HEK293 (cell line): ENCODE measurements around the gene RAB3B.

Experiments
- CTCF ChIA-PET: fragments of 350-600 bp; formaldehyde crosslinking; extraction: SDS; loops from one replicate; lab custom pipeline; 2021; ENCODE audit warnings: antibody characterized with exemption; lab: Yijun Ruan, JAX
- POLR2A ChIA-PET: fragments of 300-600 bp; formaldehyde crosslinking; extraction: SDS; loops from one replicate; lab custom pipeline; 2020; ENCODE audit warnings: antibody characterized with exemption, inconsistent platforms; lab: Yijun Ruan, JAX
- H3K27ac ChIP-seq: fragments of 200-500 bp; sonication (Bioruptor generic); 2 replicates; pipeline ENCODE4 v1.5.1; 2014; ENCODE audit warnings: low read depth, low read length, control low read depth, inconsistent platforms; ENCODE audit errors: extremely low read depth
- H3K36me3 ChIP-seq, 2 experiments: fragments of 200-500 bp in 1 of 2; sonication (Bioruptor generic) in 1 of 2; 1 replicate in 1 of 2; 2 replicates in 1 of 2; pipeline ENCODE4 v1.5.1; 2014 to 2017; ENCODE audit warnings: inconsistent platforms in 2 of 2, low read length in 2 of 2; ENCODE audit not compliant: control insufficient read depth in 2 of 2, insufficient read depth in 1 of 2
- H3K4me1 ChIP-seq: fragments of 200-500 bp; sonication (Bioruptor generic); 2 replicates; pipeline ENCODE4 v1.5.1; 2014; ENCODE audit warnings: mild to moderate bottlenecking, low read length, inconsistent platforms; ENCODE audit not compliant: control insufficient read depth, insufficient read depth
- H3K4me3 ChIP-seq: 2 replicates; pipeline ENCODE4 v1.5.1; 2011; ENCODE audit warnings: low read depth, mild to moderate bottlenecking, control low read depth, low read length, moderate library complexity
- H3K9me3 ChIP-seq: fragments of 200-500 bp; sonication (Bioruptor generic); 2 replicates; pipeline ENCODE4 v1.5.1; 2014; ENCODE audit warnings: low read depth, low read length, inconsistent platforms; ENCODE audit not compliant: control insufficient read depth, insufficient read depth
- GFI1B ChIP-seq: fragments of 450-650 bp; formaldehyde crosslinking; IDR thresholded peaks from 2 replicates; pipeline ENCODE4 v1.5.1; 2016; ENCODE audit warnings: missing biosample characterization, missing genetic modification characterization
- KLF1 ChIP-seq: fragments of 450-650 bp; formaldehyde crosslinking; IDR thresholded peaks from 2 replicates; pipeline ENCODE4 v1.5.1; 2016; ENCODE audit warnings: missing biosample characterization, missing genetic modification characterization
- OSR2 ChIP-seq: fragments of 450-650 bp; formaldehyde crosslinking; IDR thresholded peaks from 2 replicates; pipeline ENCODE4 v1.5.1; 2016; ENCODE audit warnings: missing biosample characterization, missing genetic modification characterization
- ZBTB17 ChIP-seq: fragments of 450-650 bp; formaldehyde crosslinking; IDR thresholded peaks from 2 replicates; pipeline ENCODE4 v1.5.1; 2016; ENCODE audit warnings: missing biosample characterization, missing genetic modification characterization
- ZFP69B ChIP-seq: fragments of 450-650 bp; formaldehyde crosslinking; IDR thresholded peaks from 2 replicates; pipeline ENCODE4 v1.5.1; 2016; ENCODE audit warnings: missing biosample characterization, missing genetic modification characterization
- ZNF449 ChIP-seq: fragments of 450-650 bp; formaldehyde crosslinking; IDR thresholded peaks from 2 replicates; pipeline ENCODE4 v1.5.1; 2017; ENCODE audit warnings: missing biosample characterization, mild to moderate bottlenecking, missing genetic modification characterization, moderate library complexity
- ZNF48 ChIP-seq: fragments of 450-650 bp; formaldehyde crosslinking; IDR thresholded peaks from 2 replicates; pipeline ENCODE4 v1.5.1; 2016; ENCODE audit warnings: missing biosample characterization, missing genetic modification characterization
- ZNF560 ChIP-seq: fragments of 450-650 bp; formaldehyde crosslinking; IDR thresholded peaks from 2 replicates; pipeline ENCODE4 v1.5.1; 2017; ENCODE audit warnings: missing biosample characterization, missing genetic modification characterization, borderline replicate concordance
- ZNF621 ChIP-seq: fragments of 450-650 bp; formaldehyde crosslinking; IDR thresholded peaks from 2 replicates; pipeline ENCODE4 v1.5.1; 2017; ENCODE audit warnings: missing biosample characterization, missing genetic modification characterization
- ZNF626 ChIP-seq: fragments of 450-650 bp; sonication (Bioruptor Pico); formaldehyde crosslinking; IDR thresholded peaks from 2 replicates; pipeline ENCODE4 v1.5.1; 2018; ENCODE audit warnings: missing biosample characterization, missing genetic modification characterization, inconsistent platforms
- ZNF654 ChIP-seq: fragments of 450-650 bp; formaldehyde crosslinking; IDR thresholded peaks from 2 replicates; pipeline ENCODE4 v1.5.1; 2016; ENCODE audit warnings: low read depth, missing biosample characterization, missing genetic modification characterization
- ZNF670 ChIP-seq: fragments of 450-650 bp; formaldehyde crosslinking; IDR thresholded peaks from 2 replicates; pipeline ENCODE4 v1.5.1; 2016; ENCODE audit warnings: missing biosample characterization, missing genetic modification characterization, low read depth
- ZNF837 ChIP-seq: fragments of 450-650 bp; formaldehyde crosslinking; IDR thresholded peaks from 2 replicates; pipeline ENCODE4 v1.5.1; 2016; ENCODE audit warnings: missing biosample characterization, missing genetic modification characterization
- ZSCAN5A ChIP-seq: fragments of 450-650 bp; formaldehyde crosslinking; IDR thresholded peaks from 2 replicates; pipeline ENCODE4 v1.5.1; 2016; ENCODE audit warnings: missing biosample characterization, missing genetic modification characterization

The RAB3B gene

DNA sequence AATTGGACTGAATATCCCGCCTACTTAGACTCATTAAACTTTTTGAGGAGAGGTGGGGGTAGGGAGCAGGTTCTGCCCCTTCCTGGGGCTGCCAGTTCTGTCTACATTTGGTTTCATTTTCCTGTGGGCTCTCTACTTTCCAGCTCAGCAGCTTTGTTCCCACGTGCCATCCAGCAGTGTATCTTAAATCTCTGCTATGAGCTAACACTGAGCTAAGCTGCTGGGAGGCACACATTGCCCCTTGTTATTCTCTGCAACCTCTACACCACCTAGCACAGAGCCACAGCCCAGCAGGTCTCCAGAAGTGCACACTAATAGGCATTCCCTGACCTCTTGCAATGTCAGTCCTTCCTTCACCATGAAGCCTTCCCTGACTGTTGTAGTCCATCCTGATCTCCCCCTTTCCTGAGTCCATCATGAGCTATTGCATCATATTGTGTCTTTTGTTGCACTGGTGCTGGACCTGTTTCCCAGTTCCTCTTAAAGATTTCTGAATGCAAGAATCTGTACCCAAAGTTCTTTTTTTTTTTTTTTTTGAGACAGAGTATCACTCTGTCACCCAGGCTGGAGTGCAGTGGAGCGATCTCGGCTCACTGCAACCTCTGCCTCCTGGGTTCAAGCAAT lies 83.3 kb downstream of the RAB3B start:
- no peak overlapping the region for H3K4me3 ChIP-seq
- no peaks in the 10 kb centered on the region; a peak in 1 of 3 replicates for H3K36me3 ChIP-seq
- no peaks in the 10 kb centered on the region for H3K4me1 ChIP-seq
- CTCF ChIA-PET = interaction anchor here (0.5 to 0.7 kb wide), 3 partner anchors 90 to 673 kb away, joined by 3 to 7 read pairs (median 3); no protein-coding TSS in a partner anchor
- peak; percentile 36; the same call in 1 of the 2 replicates for TF ChIP-seq ZBTB17 (tag by site-specific recombination)
- TF ChIP-seq KLF1 (tag by site-specific recombination) = no peak
- TF ChIP-seq ZNF837 (tag by site-specific recombination) = no peak
- 0 out of 2 replicates have a peak, but pooled peaks have one; percentile 36 for TF ChIP-seq GFI1B
- H3K27ac ChIP-seq = no peak overlapping the region
- POLR2A ChIA-PET = interaction anchor here (1.0 kb wide), 1 partner anchor 12 kb away, joined by 3 read pairs; no protein-coding TSS in a partner anchor
- no peaks in the 10 kb centered on the region for H3K9me3 ChIP-seq

DNA sequence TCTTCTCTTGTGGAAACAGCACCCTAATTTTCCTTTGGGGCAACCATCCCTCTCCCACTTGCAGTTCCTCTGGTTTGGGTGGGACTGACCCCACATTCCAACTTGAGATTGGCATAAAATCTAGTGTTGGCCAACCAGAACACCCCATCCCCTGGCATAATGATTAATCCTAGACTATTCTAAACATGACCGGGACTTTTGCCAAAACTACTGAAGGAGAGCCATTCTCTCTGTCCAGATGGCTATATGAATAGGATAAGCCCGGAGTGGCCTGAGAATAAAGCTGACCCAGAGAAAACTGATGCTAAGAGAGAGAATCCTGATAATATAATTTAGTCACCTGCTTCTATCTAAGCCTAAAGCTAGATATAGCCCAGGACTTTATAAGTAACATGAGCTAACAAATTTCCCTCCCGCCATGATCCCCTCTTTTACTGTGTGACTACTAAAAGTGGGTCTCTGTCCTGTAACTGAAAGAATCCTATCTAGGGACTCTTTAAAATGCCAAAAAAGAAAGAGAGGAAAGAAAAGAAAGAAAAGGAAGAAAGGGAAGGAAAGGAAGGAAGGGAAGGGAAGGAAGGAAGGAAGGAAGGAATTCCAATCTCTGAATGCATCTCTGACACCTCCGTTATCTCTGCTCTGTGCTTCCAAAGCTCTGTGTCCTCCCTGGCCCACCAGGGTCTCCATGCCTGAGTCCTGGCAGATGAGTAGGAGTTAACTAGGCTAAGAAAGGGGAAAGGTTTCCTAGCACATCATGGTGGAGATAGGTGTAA lies 84.0 kb downstream of the RAB3B start:
- CTCF ChIA-PET = interaction anchor here (0.5 to 0.6 kb wide), 2 partner anchors 111 to 673 kb away, joined by 3 read pairs; no protein-coding TSS in a partner anchor
- Histone ChIP-seq H3K36me3 (no peaks in the 10 kb centered on the region), H3K4me3 (no peak overlapping the region)
- TF ChIP-seq ZNF560 (tag by site-specific recombination) (no peak), ZNF449 (tag by site-specific recombination) (no peak), ZFP69B (no peak), ZNF621 (tag by site-specific recombination) (no peak), ZSCAN5A (no peak), ZNF626 (tag by site-specific recombination) (no peak), OSR2 (tag by site-specific recombination) (no peak), ZNF48 (tag by site-specific recombination) (no peak)
- TF ChIP-seq, all 188 proteins: peak for 0
- Histone ChIP-seq H3K9me3 (no peaks in the 10 kb centered on the region), H3K27ac (no peak overlapping the region), H3K4me1 (no peaks in the 10 kb centered on the region)
- POLR2A ChIA-PET = interaction anchor here (1.0 kb wide), 1 partner anchor 13 kb away, joined by 3 read pairs; no protein-coding TSS in a partner anchor

GRCh38 chr1:51902456-51902855 lies 88.0 kb downstream of the RAB3B start:
- H3K9me3 ChIP-seq = no peaks in the 10 kb centered on the region
- ChIA-PET CTCF (interaction anchor here (0.9 to 2.3 kb wide), 3 partner anchors 12 to 95 kb away, joined by 3 to 5 read pairs (median 4); no protein-coding TSS in a partner anchor), POLR2A (no interaction called here)
- TF ChIP-seq ZNF654 (tag by site-specific recombination) = no peak
- no peak for TF ChIP-seq ZNF670 (tag by site-specific recombination)
- H3K4me1 ChIP-seq = no peaks in the 10 kb centered on the region
- no peaks in the 10 kb centered on the region for H3K36me3 ChIP-seq
- no peak overlapping the region for H3K27ac ChIP-seq
- no peak overlapping the region for H3K4me3 ChIP-seq
